Measurements from ENCODE around the gene HSD17B7. TPM values are rescaled to one million over a fixed set of nuclear protein-coding genes. Genes with fewer than 3 reads are reported as not detected.
A peak's percentile ranks its signal among the peaks of the same experiment; 100 is the strongest.

HSD17B7 gene
- total RNA-seq, 1 donor from 2014 or later: 5.1 TPM

GRCh38 chr1:162859191-162859590, 68.7 kb downstream of the HSD17B7 start:
- H3K27me3 ChIP-seq (ENCODE audit: low read depth): no peaks in the 10 kb centered on the region
- no peak for TF ChIP-seq CTCF (IDR thresholded peaks at IDR 0.05; ENCODE audit: borderline replicate concordance)
- H3K36me3 ChIP-seq: no peaks in the 10 kb centered on the region
- no peak overlapping the region for H3K4me3 ChIP-seq
- no peak for DNase-seq
- peaks cover 17% of the 10 kb centered on the region for H3K4me1 ChIP-seq
- intact Hi-C loops (cut with micrococcal nuclease): no loop called here
- H3K9me3 ChIP-seq (replicated peaks): no peaks in the 10 kb centered on the region
- H3K27ac ChIP-seq (replicated peaks): no peak overlapping the region

- Histone ChIP-seq H3K27ac (replicated peaks) (peak within 1 kb of the TSS; percentile 58), H3K36me3 (no peaks in the 10 kb centered on the region), H3K27me3 (ENCODE audit: low read depth) (no peaks in the 10 kb centered on the region), H3K4me1 (peaks cover 17% of the 10 kb centered on the region), H3K4me3 (no peak within 1 kb of the TSS), H3K9me3 (replicated peaks) (no peaks in the 10 kb centered on the region)
- no peak for TF ChIP-seq CTCF (IDR thresholded peaks at IDR 0.05; ENCODE audit: borderline replicate concordance)
- peak; percentile 28 for DNase-seq
- intact Hi-C loops (cut with micrococcal nuclease): no loop called here
Measured at GRCh38 chr1:162861101-162861500, 70.6 kb downstream of the HSD17B7 start, which contains the start of gene CCDC190. Gene CCDC190, minus strand, starts transcription at chr1:162861175. Its CDS starts 1,529 bp downstream, at chr1:162859646.

GRCh38 chr1:162861625-162862024, 71.1 kb downstream of the HSD17B7 start:
- H3K4me1 ChIP-seq: peaks cover 17% of the 10 kb centered on the region
- intact Hi-C loops (cut with micrococcal nuclease): no loop called here

More at GRCh38 chr1:162861625-162862024, 71.1 kb downstream of the HSD17B7 start:
- no peak overlapping the region for H3K4me3 ChIP-seq
- DNase-seq: no peak
- H3K36me3 ChIP-seq: no peaks in the 10 kb centered on the region
- peak overlapping the region; percentile 58 for H3K27ac ChIP-seq (replicated peaks)
- no peak for TF ChIP-seq CTCF (IDR thresholded peaks at IDR 0.05; ENCODE audit: borderline replicate concordance)
- no peaks in the 10 kb centered on the region for H3K9me3 ChIP-seq (replicated peaks)
- no peaks in the 10 kb centered on the region for H3K27me3 ChIP-seq (ENCODE audit: low read depth)

Other genes starting within 250 kb of the HSD17B7 start
- gene UAP1, start 229.0 kb upstream of the HSD17B7 start, total RNA-seq: 26.5 TPM
- 26.9 TPM for gene DDR2, start 158.2 kb upstream of the HSD17B7 start, total RNA-seq
- gene CCDC190, start 70.5 kb downstream of the HSD17B7 start, total RNA-seq: 0.80 TPM

All from left ventricle myocardium inferior (tissue), 1 donor.